Measurements from ENCODE around the gene FAM216B.

Gene FAM216B

GRCh38 chr13:42781352-42781751, at the start of gene FAM216B:
Gene FAM216B (plus strand): TSS chr13:42781584. CDS start chr13:42784068, 2,484 bp downstream.
- Histone ChIP-seq H3K9me3 (ENCODE audit: control insufficient read depth, low read length) (no peaks in the 10 kb centered on the region), H3K4me1 (ENCODE audit: control insufficient read depth, insufficient read depth, low read length) (peaks cover 11% of the 10 kb centered on the region), H3K4me3 (ENCODE audit: low read length) (no peak within 1 kb of the TSS), H3K9ac (ENCODE audit: low read length) (no peak within 1 kb of the TSS), H3K36me3 (ENCODE audit: control insufficient read depth, insufficient read depth, low read length, severe bottlenecking) (no peaks in the 10 kb centered on the region), H3K27me3 (replicated peaks; ENCODE audit: control insufficient read depth, insufficient read depth, low read length) (no peaks in the 10 kb centered on the region)
- no peak for DNase-seq (ENCODE audit: low read depth)

- DNase-seq (ENCODE audit: low read depth) = no peak
- Histone ChIP-seq H3K4me1 (ENCODE audit: control insufficient read depth, insufficient read depth, low read length) (peaks cover 9% of the 10 kb centered on the region), H3K4me3 (ENCODE audit: low read length) (no peak overlapping the region), H3K9me3 (ENCODE audit: control insufficient read depth, low read length) (no peaks in the 10 kb centered on the region), H3K27me3 (replicated peaks; ENCODE audit: control insufficient read depth, insufficient read depth, low read length) (no peaks in the 10 kb centered on the region), H3K36me3 (ENCODE audit: control insufficient read depth, insufficient read depth, low read length, severe bottlenecking) (no peaks in the 10 kb centered on the region), H3K9ac (ENCODE audit: low read length) (no peak overlapping the region)
These were observed 49.3 kb upstream of the FAM216B start for GRCh38 chr13:42732073-42732472.

- Histone ChIP-seq H3K36me3 (ENCODE audit: control insufficient read depth, insufficient read depth, low read length, severe bottlenecking) (no peaks in the 10 kb centered on the region), H3K4me3 (ENCODE audit: low read length) (no peak overlapping the region), H3K4me1 (ENCODE audit: control insufficient read depth, insufficient read depth, low read length) (peaks cover 9% of the 10 kb centered on the region), H3K27me3 (replicated peaks; ENCODE audit: control insufficient read depth, insufficient read depth, low read length) (no peaks in the 10 kb centered on the region), H3K9ac (ENCODE audit: low read length) (no peak overlapping the region), H3K9me3 (ENCODE audit: control insufficient read depth, low read length) (no peaks in the 10 kb centered on the region)
- no peak for DNase-seq (ENCODE audit: low read depth)
These were observed 48.3 kb upstream of the FAM216B start for GRCh38 chr13:42733046-42733445.

DNA sequence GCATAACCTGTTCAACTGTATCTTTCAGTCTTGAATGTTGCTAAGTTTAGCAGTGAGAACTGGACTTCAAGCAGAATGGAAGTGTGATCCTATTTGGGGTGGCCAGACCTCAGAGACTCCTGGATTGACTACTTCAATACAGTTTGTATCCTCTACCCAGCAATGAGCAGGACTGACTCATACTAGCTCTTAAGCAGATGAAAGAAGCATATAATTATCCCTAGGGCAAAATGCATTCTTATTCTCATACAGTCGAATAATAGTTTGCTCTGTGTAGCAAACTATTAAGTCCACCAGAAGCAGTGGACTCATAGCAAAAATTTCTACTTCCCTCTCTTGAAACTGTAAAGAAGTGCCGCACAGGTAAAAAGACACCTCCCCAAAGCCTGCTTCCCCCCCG, 46.4 kb upstream of the FAM216B start:
- Histone ChIP-seq H3K9me3 (ENCODE audit: control insufficient read depth, low read length) (no peaks in the 10 kb centered on the region), H3K27me3 (replicated peaks; ENCODE audit: control insufficient read depth, insufficient read depth, low read length) (no peaks in the 10 kb centered on the region), H3K4me1 (ENCODE audit: control insufficient read depth, insufficient read depth, low read length) (no peaks in the 10 kb centered on the region), H3K36me3 (ENCODE audit: control insufficient read depth, insufficient read depth, low read length, severe bottlenecking) (no peaks in the 10 kb centered on the region), H3K4me3 (ENCODE audit: low read length) (no peak overlapping the region), H3K9ac (ENCODE audit: low read length) (no peak overlapping the region)
- DNase-seq (ENCODE audit: low read depth) = peak; percentile 39

DNA sequence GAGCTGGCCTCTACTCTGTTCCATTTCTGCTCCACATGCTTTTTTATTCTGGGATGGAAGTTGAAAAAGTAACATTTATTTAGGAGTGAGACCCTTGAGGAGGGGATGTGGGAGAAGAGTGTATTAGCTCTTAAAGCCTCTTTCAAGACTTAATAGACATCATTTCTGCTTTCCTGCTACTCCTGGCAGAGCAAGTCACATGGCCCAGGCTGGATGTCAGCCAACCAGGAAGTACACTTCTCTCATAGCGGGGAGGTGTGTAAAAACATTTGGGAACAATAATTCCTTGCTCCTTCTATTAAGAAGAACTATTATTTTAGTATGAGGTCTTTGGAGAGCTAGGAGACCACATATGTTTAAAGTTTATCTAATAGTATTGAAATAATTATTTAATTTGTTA, 40.6 kb upstream of the FAM216B start:
- Histone ChIP-seq H3K4me3 (ENCODE audit: low read length) (no peak overlapping the region), H3K4me1 (ENCODE audit: control insufficient read depth, insufficient read depth, low read length) (no peaks in the 10 kb centered on the region), H3K27me3 (replicated peaks; ENCODE audit: control insufficient read depth, insufficient read depth, low read length) (no peaks in the 10 kb centered on the region), H3K36me3 (ENCODE audit: control insufficient read depth, insufficient read depth, low read length, severe bottlenecking) (no peaks in the 10 kb centered on the region), H3K9ac (ENCODE audit: low read length) (no peak overlapping the region), H3K9me3 (ENCODE audit: control insufficient read depth, low read length) (no peaks in the 10 kb centered on the region)
- no peak for DNase-seq (ENCODE audit: low read depth)

GRCh38 chr13:42741914-42742313, 39.5 kb upstream of the FAM216B start:
- DNase-seq (ENCODE audit: low read depth) = no peak
- H3K9ac ChIP-seq (ENCODE audit: low read length) = no peak overlapping the region
- H3K4me3 ChIP-seq (ENCODE audit: low read length) = no peak overlapping the region
- peaks cover 2% of the 10 kb centered on the region for H3K4me1 ChIP-seq (ENCODE audit: control insufficient read depth, insufficient read depth, low read length)
- no peaks in the 10 kb centered on the region for H3K27me3 ChIP-seq (replicated peaks; ENCODE audit: control insufficient read depth, insufficient read depth, low read length)
- H3K9me3 ChIP-seq (ENCODE audit: control insufficient read depth, low read length) = no peaks in the 10 kb centered on the region
- H3K36me3 ChIP-seq (ENCODE audit: control insufficient read depth, insufficient read depth, low read length, severe bottlenecking) = no peaks in the 10 kb centered on the region

DNA sequence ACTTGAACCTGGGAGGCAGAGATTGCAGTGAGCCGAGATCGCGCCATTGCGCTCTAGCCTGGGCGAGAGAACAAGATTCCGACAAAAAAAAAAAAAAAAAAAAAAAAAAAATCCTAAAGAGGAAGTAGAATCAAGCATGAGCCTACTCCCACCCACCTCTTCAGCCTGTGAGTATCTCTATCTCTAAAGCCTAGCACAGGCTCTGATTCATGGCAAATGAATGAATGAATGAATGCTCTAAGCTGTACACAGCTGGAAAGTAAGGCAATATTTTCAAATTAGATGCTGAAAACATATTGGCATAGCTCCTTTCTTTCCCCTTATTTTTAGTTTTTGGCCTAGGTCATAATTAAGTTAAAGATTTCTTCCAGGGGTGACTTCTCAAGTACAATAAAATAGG, 35.7 kb upstream of the FAM216B start:
- Histone ChIP-seq H3K9me3 (ENCODE audit: control insufficient read depth, low read length) (no peaks in the 10 kb centered on the region), H3K4me3 (ENCODE audit: low read length) (no peak overlapping the region), H3K4me1 (ENCODE audit: control insufficient read depth, insufficient read depth, low read length) (peaks cover 11% of the 10 kb centered on the region), H3K27me3 (replicated peaks; ENCODE audit: control insufficient read depth, insufficient read depth, low read length) (no peaks in the 10 kb centered on the region), H3K9ac (ENCODE audit: low read length) (no peak overlapping the region), H3K36me3 (ENCODE audit: control insufficient read depth, insufficient read depth, low read length, severe bottlenecking) (no peaks in the 10 kb centered on the region)
- peak; percentile 22 for DNase-seq (ENCODE audit: low read depth)

- Histone ChIP-seq H3K36me3 (ENCODE audit: control insufficient read depth, insufficient read depth, low read length, severe bottlenecking) (no peaks in the 10 kb centered on the region), H3K9ac (ENCODE audit: low read length) (no peak overlapping the region), H3K4me1 (ENCODE audit: control insufficient read depth, insufficient read depth, low read length) (peaks cover 17% of the 10 kb centered on the region), H3K4me3 (ENCODE audit: low read length) (no peak overlapping the region), H3K9me3 (ENCODE audit: control insufficient read depth, low read length) (no peaks in the 10 kb centered on the region), H3K27me3 (replicated peaks; ENCODE audit: control insufficient read depth, insufficient read depth, low read length) (no peaks in the 10 kb centered on the region)
- no peak for DNase-seq (ENCODE audit: low read depth)
These were observed 34.5 kb upstream of the FAM216B start for GRCh38 chr13:42746866-42747265.

- DNase-seq (ENCODE audit: low read depth) = peak; percentile 94
- H3K9ac ChIP-seq (ENCODE audit: low read length) = no peak overlapping the region
These were observed 33.9 kb upstream of the FAM216B start for GRCh38 chr13:42747399-42747873.

GRCh38 chr13:42750794-42751193, 30.6 kb upstream of the FAM216B start:
- H3K9ac ChIP-seq (ENCODE audit: low read length) = no peak overlapping the region
- peaks cover 17% of the 10 kb centered on the region for H3K4me1 ChIP-seq (ENCODE audit: control insufficient read depth, insufficient read depth, low read length)
- no peak for DNase-seq (ENCODE audit: low read depth)
- no peaks in the 10 kb centered on the region for H3K9me3 ChIP-seq (ENCODE audit: control insufficient read depth, low read length)
- H3K4me3 ChIP-seq (ENCODE audit: low read length) = no peak overlapping the region
- H3K27me3 ChIP-seq (replicated peaks; ENCODE audit: control insufficient read depth, insufficient read depth, low read length) = no peaks in the 10 kb centered on the region
- no peaks in the 10 kb centered on the region for H3K36me3 ChIP-seq (ENCODE audit: control insufficient read depth, insufficient read depth, low read length, severe bottlenecking)

More at GRCh38 chr13:42747399-42747873, 33.9 kb upstream of the FAM216B start:
- no peaks in the 10 kb centered on the region for H3K36me3 ChIP-seq (ENCODE audit: control insufficient read depth, insufficient read depth, low read length, severe bottlenecking)
- H3K4me3 ChIP-seq (ENCODE audit: low read length) = no peak overlapping the region
- H3K4me1 ChIP-seq (ENCODE audit: control insufficient read depth, insufficient read depth, low read length) = peaks cover 17% of the 10 kb centered on the region
- no peaks in the 10 kb centered on the region for H3K27me3 ChIP-seq (replicated peaks; ENCODE audit: control insufficient read depth, insufficient read depth, low read length)
- no peaks in the 10 kb centered on the region for H3K9me3 ChIP-seq (ENCODE audit: control insufficient read depth, low read length)

GRCh38 chr13:42751693-42752092, 29.7 kb upstream of the FAM216B start:
- Histone ChIP-seq H3K9ac (ENCODE audit: low read length) (no peak overlapping the region), H3K27me3 (replicated peaks; ENCODE audit: control insufficient read depth, insufficient read depth, low read length) (no peaks in the 10 kb centered on the region), H3K4me3 (ENCODE audit: low read length) (no peak overlapping the region), H3K4me1 (ENCODE audit: control insufficient read depth, insufficient read depth, low read length) (peaks cover 17% of the 10 kb centered on the region), H3K9me3 (ENCODE audit: control insufficient read depth, low read length) (no peaks in the 10 kb centered on the region), H3K36me3 (ENCODE audit: control insufficient read depth, insufficient read depth, low read length, severe bottlenecking) (no peaks in the 10 kb centered on the region)
- DNase-seq (ENCODE audit: low read depth) = no peak

GRCh38 chr13:42752731-42753130, 28.7 kb upstream of the FAM216B start:
- no peak overlapping the region for H3K4me3 ChIP-seq (ENCODE audit: low read length)
- no peaks in the 10 kb centered on the region for H3K27me3 ChIP-seq (replicated peaks; ENCODE audit: control insufficient read depth, insufficient read depth, low read length)
- H3K4me1 ChIP-seq (ENCODE audit: control insufficient read depth, insufficient read depth, low read length) = peaks cover 11% of the 10 kb centered on the region
- no peaks in the 10 kb centered on the region for H3K36me3 ChIP-seq (ENCODE audit: control insufficient read depth, insufficient read depth, low read length, severe bottlenecking)
- H3K9ac ChIP-seq (ENCODE audit: low read length) = no peak overlapping the region
- DNase-seq (ENCODE audit: low read depth) = no peak
- no peaks in the 10 kb centered on the region for H3K9me3 ChIP-seq (ENCODE audit: control insufficient read depth, low read length)

Data from adipocyte (in vitro differentiated cells).